Panc1 (cell line): ENCODE results near the gene RRAGC. TPM values are rescaled to one million over a fixed set of nuclear protein-coding genes. Genes with fewer than 3 reads are reported as not detected.

Experiments used
- ATAC-seq: fragments of 200-7000 bp; cut with Tn5 transposase; 2 replicates; pipeline ENCODE4 v1.9.1; 2020; ENCODE audit warnings: mild to moderate bottlenecking, moderate library complexity
- BruUV-seq: library from RNA; stranded (reverse); fragments of 400-500 nt; replicated peaks from 2 replicates; lab custom pipeline; 2021; lab: Mats Ljungman, UMichigan
- CTCF ChIA-PET: fragments of 300-600 bp; sonication (Branson Sonifier 250); formaldehyde crosslinking; loops from one replicate; lab custom pipeline; 2022; ENCODE audit warnings: antibody characterized with exemption; lab: Charles Lee
- POLR2A ChIA-PET: fragments of 300-600 bp; sonication (Branson Sonifier 250); formaldehyde crosslinking; loops from one replicate; lab custom pipeline; 2022; ENCODE audit warnings: antibody characterized with exemption; lab: Charles Lee
- DNase-seq: peaks from one replicate; pipeline ENCODE4 v3.0.0-alpha.2; 2010; ENCODE audit warnings: low read depth, low spot score
- H3K27ac ChIP-seq: 2 replicates; pipeline ENCODE4 v1.5.1; 2011; ENCODE audit warnings: mild to moderate bottlenecking, low read length, inconsistent platforms
- H3K27me3 ChIP-seq: fragments of 200-500 bp; sonication (Bioruptor generic); 2 replicates; pipeline ENCODE4 v1.6.0; 2014; ENCODE audit warnings: low read length, inconsistent platforms; ENCODE audit not compliant: control insufficient read depth, insufficient read depth
- H3K36me3 ChIP-seq: fragments of 200-500 bp; sonication (Bioruptor generic); 2 replicates; pipeline ENCODE4 v1.5.1; 2014; ENCODE audit warnings: inconsistent platforms, mild to moderate bottlenecking, low read length, moderate library complexity; ENCODE audit not compliant: control insufficient read depth, insufficient read depth
- H3K4me1 ChIP-seq: 2 replicates; pipeline ENCODE4 v1.5.1; 2011; ENCODE audit warnings: inconsistent platforms, mild to moderate bottlenecking, low read length, moderate library complexity; ENCODE audit not compliant: control insufficient read depth, insufficient read depth
- H3K4me3 ChIP-seq, 2 experiments: 2 replicates each; pipeline ENCODE4 v1.5.1; 2011 to 2012; ENCODE audit warnings: low read depth in 2 of 2, low read length in 2 of 2, mild to moderate bottlenecking in 2 of 2, inconsistent platforms in 1 of 2, moderate library complexity in 1 of 2
- H3K9me3 ChIP-seq: fragments of 200-500 bp; sonication (Bioruptor generic); 2 replicates; pipeline ENCODE4 v1.5.1; 2014; ENCODE audit warnings: low read depth, mild to moderate bottlenecking, inconsistent platforms, low read length, moderate library complexity; ENCODE audit not compliant: control insufficient read depth, insufficient read depth
- POLR2AphosphoS5 ChIP-seq: IDR thresholded peaks from 2 replicates; pipeline ENCODE4 v1.6.1; 2012; ENCODE audit warnings: mild to moderate bottlenecking, low read depth, low read length, moderate library complexity
- SIN3A ChIP-seq: IDR thresholded peaks from 2 replicates; pipeline ENCODE4 v1.6.1; 2012; ENCODE audit warnings: low read depth, mild to moderate bottlenecking, low read length, moderate library complexity, borderline replicate concordance; ENCODE audit not compliant: insufficient read depth
- TCF7L2 ChIP-seq: IDR thresholded peaks from 2 replicates; pipeline ENCODE4 v1.6.1; 2011; ENCODE audit warnings: mild to moderate bottlenecking, low read depth, low read length, inconsistent platforms
- in situ Hi-C: cut with HindIII; loops from 2 replicates; pipeline ENCODE4 v1.10.0; 2016; ENCODE audit warnings: low sequenced_read_pairs, low pct_unique_long_range_greater_than_20kb
- intact Hi-C: fragments of 100-400 bp; cut with micrococcal nuclease; formaldehyde crosslinking; loops from one replicate; pipeline ENCODE4 v1.10.0; 2022; ENCODE audit not compliant: unreplicated experiment
- total RNA-seq: library from RNA; stranded (reverse); gene quantifications from one replicate; pipeline ENCODE4 v1.2.1, GENCODE V29; 2021; ENCODE audit not compliant: unreplicated experiment
- TF ChIP-seq, protein P1 (sequence below), 2 experiments: IDR thresholded peaks; 2 replicates each; pipeline ENCODE4 v1.6.1; 2011 to 2012; ENCODE audit warnings: low read depth in 2 of 2, control low read depth in 1 of 2, low read length in 1 of 2, mild to moderate bottlenecking in 1 of 2, moderate library complexity in 1 of 2; ENCODE audit not compliant: insufficient read depth in 1 of 2
- TF ChIP-seq, protein P2 (sequence below): fragments of 450-650 bp; IDR thresholded peaks from 2 replicates; pipeline ENCODE4 v1.5.1; 2017; ENCODE audit warnings: mild to moderate bottlenecking

Gene RRAGC
- total RNA-seq, 1 experiment from 2014 or later = 44.3 TPM

DNA sequence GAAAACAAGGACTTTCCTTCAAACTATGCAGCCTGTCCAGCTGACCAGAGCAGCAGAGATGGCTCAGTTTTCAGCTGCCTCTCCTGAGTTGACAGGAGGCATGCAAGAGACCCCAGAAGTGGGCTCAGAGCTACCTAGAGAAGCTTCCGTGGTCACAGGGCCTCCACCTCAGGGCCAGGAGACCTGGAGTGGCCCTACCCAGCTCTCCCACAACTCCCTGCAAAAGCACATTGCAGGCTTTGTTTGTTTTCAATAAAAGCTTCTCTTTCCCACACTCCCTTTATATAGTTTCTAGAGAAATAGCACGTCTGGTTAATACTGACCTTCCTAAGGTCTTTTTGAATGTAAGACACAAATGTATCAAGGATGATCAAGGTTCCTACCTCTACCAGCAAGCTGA is 40.1 kb downstream of the RRAGC start:
- in situ Hi-C loops = no loop called here
- BruUV-seq = no TSS peak
- Histone ChIP-seq H3K4me3 (no peak overlapping the region), H3K27me3 (peaks cover 25% of the 10 kb centered on the region), H3K4me1 (peaks cover 6% of the 10 kb centered on the region; the same call in 1 of the 2 replicates), H3K27ac (no peak overlapping the region), H3K9me3 (no peaks in the 10 kb centered on the region), H3K36me3 (0 out of 2 replicates have a peak, but pooled peaks cover 2% of the 10 kb centered on the region)
- TF ChIP-seq, protein P1, sequence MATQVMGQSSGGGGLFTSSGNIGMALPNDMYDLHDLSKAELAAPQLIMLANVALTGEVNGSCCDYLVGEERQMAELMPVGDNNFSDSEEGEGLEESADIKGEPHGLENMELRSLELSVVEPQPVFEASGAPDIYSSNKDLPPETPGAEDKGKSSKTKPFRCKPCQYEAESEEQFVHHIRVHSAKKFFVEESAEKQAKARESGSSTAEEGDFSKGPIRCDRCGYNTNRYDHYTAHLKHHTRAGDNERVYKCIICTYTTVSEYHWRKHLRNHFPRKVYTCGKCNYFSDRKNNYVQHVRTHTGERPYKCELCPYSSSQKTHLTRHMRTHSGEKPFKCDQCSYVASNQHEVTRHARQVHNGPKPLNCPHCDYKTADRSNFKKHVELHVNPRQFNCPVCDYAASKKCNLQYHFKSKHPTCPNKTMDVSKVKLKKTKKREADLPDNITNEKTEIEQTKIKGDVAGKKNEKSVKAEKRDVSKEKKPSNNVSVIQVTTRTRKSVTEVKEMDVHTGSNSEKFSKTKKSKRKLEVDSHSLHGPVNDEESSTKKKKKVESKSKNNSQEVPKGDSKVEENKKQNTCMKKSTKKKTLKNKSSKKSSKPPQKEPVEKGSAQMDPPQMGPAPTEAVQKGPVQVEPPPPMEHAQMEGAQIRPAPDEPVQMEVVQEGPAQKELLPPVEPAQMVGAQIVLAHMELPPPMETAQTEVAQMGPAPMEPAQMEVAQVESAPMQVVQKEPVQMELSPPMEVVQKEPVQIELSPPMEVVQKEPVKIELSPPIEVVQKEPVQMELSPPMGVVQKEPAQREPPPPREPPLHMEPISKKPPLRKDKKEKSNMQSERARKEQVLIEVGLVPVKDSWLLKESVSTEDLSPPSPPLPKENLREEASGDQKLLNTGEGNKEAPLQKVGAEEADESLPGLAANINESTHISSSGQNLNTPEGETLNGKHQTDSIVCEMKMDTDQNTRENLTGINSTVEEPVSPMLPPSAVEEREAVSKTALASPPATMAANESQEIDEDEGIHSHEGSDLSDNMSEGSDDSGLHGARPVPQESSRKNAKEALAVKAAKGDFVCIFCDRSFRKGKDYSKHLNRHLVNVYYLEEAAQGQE (IDR thresholded peaks at IDR 0.05; ENCODE audit: insufficient read depth in 1 of 2, low read depth in 2 of 2, low read length in 1 of 2) = no peak
- TF ChIP-seq SIN3A = no peak
- TF ChIP-seq, protein P2, sequence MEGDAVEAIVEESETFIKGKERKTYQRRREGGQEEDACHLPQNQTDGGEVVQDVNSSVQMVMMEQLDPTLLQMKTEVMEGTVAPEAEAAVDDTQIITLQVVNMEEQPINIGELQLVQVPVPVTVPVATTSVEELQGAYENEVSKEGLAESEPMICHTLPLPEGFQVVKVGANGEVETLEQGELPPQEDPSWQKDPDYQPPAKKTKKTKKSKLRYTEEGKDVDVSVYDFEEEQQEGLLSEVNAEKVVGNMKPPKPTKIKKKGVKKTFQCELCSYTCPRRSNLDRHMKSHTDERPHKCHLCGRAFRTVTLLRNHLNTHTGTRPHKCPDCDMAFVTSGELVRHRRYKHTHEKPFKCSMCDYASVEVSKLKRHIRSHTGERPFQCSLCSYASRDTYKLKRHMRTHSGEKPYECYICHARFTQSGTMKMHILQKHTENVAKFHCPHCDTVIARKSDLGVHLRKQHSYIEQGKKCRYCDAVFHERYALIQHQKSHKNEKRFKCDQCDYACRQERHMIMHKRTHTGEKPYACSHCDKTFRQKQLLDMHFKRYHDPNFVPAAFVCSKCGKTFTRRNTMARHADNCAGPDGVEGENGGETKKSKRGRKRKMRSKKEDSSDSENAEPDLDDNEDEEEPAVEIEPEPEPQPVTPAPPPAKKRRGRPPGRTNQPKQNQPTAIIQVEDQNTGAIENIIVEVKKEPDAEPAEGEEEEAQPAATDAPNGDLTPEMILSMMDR = no peak
- no peak for TF ChIP-seq POLR2AphosphoS5
- no peak for TF ChIP-seq TCF7L2
- ChIA-PET POLR2A (interaction anchor here (0.6 kb wide), 2 partner anchors 19 to 305 kb away, joined by 3 to 5 read pairs; no protein-coding TSS in a partner anchor), CTCF (interaction anchor here (1.7 kb wide), 1 partner anchor 790 kb away, joined by 3 read pairs; no protein-coding TSS in a partner anchor)
- DNase-seq (no peak), ATAC-seq (no peak)
- intact Hi-C loops = no loop called here

DNA sequence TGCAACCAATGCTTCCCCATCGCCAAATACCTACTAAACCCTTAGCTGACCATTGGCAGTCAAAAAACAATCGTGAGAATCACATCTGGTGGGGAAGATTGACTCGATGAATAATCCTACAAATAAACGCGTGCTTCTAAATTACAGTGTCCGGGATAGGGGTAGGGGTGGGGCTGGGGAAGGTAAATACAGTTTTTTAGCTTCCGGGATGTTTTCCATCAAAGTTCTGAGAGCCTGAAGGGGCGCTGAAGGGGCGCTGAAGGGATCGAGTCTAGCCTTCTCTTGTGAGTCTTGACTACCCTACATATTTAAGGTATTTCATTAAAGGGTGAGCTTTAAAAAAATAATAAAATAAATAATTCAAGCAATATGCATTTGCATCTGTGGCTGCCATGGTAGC is 40.5 kb downstream of the RRAGC start:
- H3K36me3 ChIP-seq = 0 out of 2 replicates have a peak, but pooled peaks cover 2% of the 10 kb centered on the region
- H3K27me3 ChIP-seq = peaks cover 27% of the 10 kb centered on the region
- CTCF ChIA-PET = interaction anchor here (1.7 kb wide), 1 partner anchor 789 kb away, joined by 3 read pairs; no protein-coding TSS in a partner anchor
- POLR2A ChIA-PET = interaction anchor here (0.6 kb wide), 2 partner anchors 18 to 304 kb away, joined by 3 to 5 read pairs; no protein-coding TSS in a partner anchor
- H3K27ac ChIP-seq = no peak overlapping the region
- H3K4me3 ChIP-seq = no peak overlapping the region
- no TSS peak for BruUV-seq
- DNase-seq = no peak
- TF ChIP-seq SIN3A (no peak), TCF7L2 (no peak), POLR2AphosphoS5 (no peak)
- TF ChIP-seq, protein P1 (IDR thresholded peaks at IDR 0.05; ENCODE audit: insufficient read depth in 1 of 2, low read depth in 2 of 2, low read length in 1 of 2) = no peak
- TF ChIP-seq, protein P2 = no peak
- H3K9me3 ChIP-seq = no peaks in the 10 kb centered on the region
- in situ Hi-C loops = no loop called here
- intact Hi-C loops = no loop called here
- H3K4me1 ChIP-seq = peaks cover 6% of the 10 kb centered on the region; the same call in 1 of the 2 replicates
- ATAC-seq = no peak
